HEK293T (cell line): ENCODE data around the gene CTNNA1.
"Not testable (repeated sequence)": the region's sequence is repeated elsewhere in the genome, so short reads cannot be mapped to it uniquely, and the experiment has no call there.

ENCODE experiments used
- ARNT ChIP-seq: fragments of 450-650 bp; IDR thresholded peaks from 2 replicates; pipeline ENCODE4 v1.6.1; 2017; ENCODE audit warnings: mild to moderate bottlenecking
- BHLHE40 ChIP-seq: fragments of 450-650 bp; IDR thresholded peaks from 2 replicates; pipeline ENCODE4 v1.6.1; 2016; ENCODE audit warnings: mild to moderate bottlenecking, moderate library complexity, borderline replicate concordance
- FOXK2 ChIP-seq: fragments of 450-650 bp; IDR thresholded peaks from 2 replicates; pipeline ENCODE4 v1.6.1; 2016; ENCODE audit warnings: mild to moderate bottlenecking
- SP1 ChIP-seq: fragments of 450-650 bp; IDR thresholded peaks from 2 replicates; pipeline ENCODE4 v1.6.1; 2017
- SUZ12 ChIP-seq: fragments of 450-650 bp; IDR thresholded peaks from 2 replicates; pipeline ENCODE4 v1.6.1; 2016; ENCODE audit warnings: mild to moderate bottlenecking

DNA sequence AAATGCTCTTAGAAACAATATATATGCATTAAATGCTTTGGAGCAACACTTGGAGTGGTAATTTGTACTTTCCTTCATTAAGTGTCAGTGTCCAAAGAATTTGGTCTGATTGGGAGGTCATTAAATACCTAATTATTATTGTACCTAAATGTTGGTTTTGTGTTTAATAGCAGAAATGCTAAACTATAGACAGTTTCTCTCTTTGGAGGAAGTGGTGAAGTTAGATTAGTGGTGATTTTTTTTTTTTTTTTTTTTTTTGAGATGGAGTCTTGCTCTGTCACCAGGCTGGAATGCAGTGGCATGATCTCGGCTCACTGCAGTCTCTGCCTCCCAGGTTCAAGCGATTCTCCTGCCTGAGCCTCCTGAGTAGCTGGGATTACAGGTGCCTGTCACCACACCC is 168.1 kb downstream of the CTNNA1 start:
- not testable (repeated sequence) for TF ChIP-seq SUZ12, ARNT, FOXK2, BHLHE40, SP1
